Right ventricle myocardium superior (tissue), 1 donor: ENCODE data around the gene CDCP2. TPM values are rescaled to one million over a fixed set of nuclear protein-coding genes. Genes with fewer than 3 reads are reported as not detected.
"Not testable (repeated sequence)": the region's sequence is repeated elsewhere in the genome, so short reads cannot be mapped to it uniquely, and the experiment has no call there.

ENCODE experiments used
- ATAC-seq: fragments of 200-7000 bp; cut with Tn5 transposase; one replicate; pipeline ENCODE4 v1.9.1; 2020; ENCODE audit warnings: mild to moderate bottlenecking; ENCODE audit not compliant: poor library complexity
- DNase-seq: peaks from one replicate; pipeline ENCODE4 v3.0.0-alpha.2; 2020
- intact Hi-C: fragments of 100-400 bp; cut with DNase I; formaldehyde crosslinking; loops from one replicate; pipeline ENCODE4 v1.11.2; 2022
- total RNA-seq: library from RNA; stranded (reverse); fragmentation: NEBNext Ultra II Directional; extraction: Animal tissue kit (Norgen Biotek cat#: 25700); gene quantifications from one replicate; pipeline ENCODE4 v1.2.1, GENCODE V29; 2021
- donor health status: DM: no; HTN: yes; CAD: no; lungs with severe emphysema.

Gene CDCP2
- total RNA-seq, 1 donor from 2014 or later: not detected

DNA sequence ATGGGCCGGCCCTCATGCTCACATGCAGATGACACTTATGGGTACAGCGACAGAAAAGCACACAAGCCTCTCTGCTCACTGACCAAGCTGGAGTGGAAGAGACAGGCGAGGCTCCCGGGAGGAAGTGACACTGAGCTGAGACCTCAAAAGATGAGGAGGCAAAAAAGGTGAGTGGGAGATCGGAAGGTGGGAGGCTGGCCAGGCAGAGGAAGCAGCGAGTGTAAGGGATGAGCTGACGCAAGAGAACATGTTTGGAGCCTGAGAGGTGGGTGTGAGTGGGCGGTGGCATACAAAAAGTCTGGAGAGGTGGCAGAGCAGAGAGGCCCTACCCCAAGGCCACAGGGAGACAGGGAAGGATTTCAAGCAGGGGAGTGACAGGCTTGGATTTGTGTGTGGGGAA, 18.2 kb upstream of the CDCP2 start:
- ATAC-seq (no peak), DNase-seq (no peak)
- intact Hi-C loops: no loop called here

- no peak for DNase-seq
- intact Hi-C loops: no loop called here
- no peak for ATAC-seq
Observed at GRCh38 chr1:54169068-54169467, 16.3 kb upstream of the CDCP2 start.

- ATAC-seq (no peak), DNase-seq (no peak)
Observed at GRCh38 chr1:54168206-54168965, 15.6 kb upstream of the CDCP2 start.

DNA sequence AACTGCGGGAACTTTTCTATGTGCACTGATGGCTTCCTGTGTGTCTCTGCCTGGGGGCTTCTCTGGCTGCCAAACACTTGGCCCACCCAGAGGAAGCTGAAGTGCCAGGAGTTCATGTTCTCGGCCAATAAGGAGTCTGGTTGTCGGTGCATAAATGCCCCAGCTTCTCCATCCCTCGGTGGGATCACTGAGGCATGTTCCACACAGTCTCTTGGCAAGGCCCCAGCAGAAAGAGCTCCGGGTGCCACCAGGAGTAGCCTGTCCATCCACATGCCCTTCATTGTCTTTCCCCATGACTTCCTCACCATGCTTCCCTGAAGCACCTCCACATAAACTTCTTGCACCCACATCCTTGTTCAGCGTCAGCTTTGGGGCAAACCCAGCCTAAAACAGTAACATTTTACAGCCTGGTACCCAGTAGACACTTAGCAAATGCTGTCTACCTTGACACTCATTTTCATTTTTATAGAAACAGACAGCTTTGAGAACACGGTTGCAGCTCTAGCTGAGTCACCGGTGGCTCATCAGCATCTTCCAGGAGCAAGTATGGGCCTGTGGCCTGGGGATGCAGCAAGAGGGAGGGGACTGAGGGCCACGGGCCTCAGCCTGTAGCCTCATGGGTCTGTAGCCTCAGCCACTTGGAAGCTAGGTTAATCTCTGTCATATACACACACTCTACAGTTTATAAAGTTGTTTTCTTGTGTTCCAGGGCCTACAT, 14.8 kb upstream of the CDCP2 start:
- intact Hi-C loops: no loop called here
- no peak for DNase-seq
- no peak for ATAC-seq

More at GRCh38 chr1:54168206-54168965, 15.6 kb upstream of the CDCP2 start:
- intact Hi-C loops: no loop called here

DNA sequence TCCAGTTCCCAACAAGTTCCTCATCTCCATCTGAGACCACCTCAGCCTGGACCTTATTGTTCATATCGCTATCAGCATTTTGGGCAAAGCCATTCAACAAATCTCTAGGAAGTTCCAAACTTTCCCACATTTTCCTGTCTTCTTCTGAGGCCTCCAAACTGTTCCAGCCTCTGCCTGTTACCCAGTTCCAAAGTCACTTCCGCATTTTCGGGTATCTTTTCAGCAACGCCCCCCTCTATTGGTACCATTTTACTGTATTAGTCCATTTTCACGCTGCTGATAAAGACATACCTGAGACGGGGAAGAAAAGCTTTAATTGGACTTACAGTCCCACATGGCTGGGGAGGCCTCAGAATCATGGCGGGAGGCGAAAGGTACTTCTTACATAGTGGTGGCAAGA, 13.6 kb upstream of the CDCP2 start:
- intact Hi-C loops, ATAC-seq: not testable (repeated sequence)

GRCh38 chr1:54165146-54165545, 12.3 kb upstream of the CDCP2 start:
- intact Hi-C loops: no loop called here
- ATAC-seq: no peak
- no peak for DNase-seq

More for the DNA sequence above, 13.6 kb upstream of the CDCP2 start:
- DNase-seq: not testable (repeated sequence)

GRCh38 chr1:54163573-54163972, 10.8 kb upstream of the CDCP2 start:
- no peak for DNase-seq
- ATAC-seq: no peak
- intact Hi-C loops: no loop called here

GRCh38 chr1:54163051-54163450, 10.3 kb upstream of the CDCP2 start:
- DNase-seq: no peak
- no peak for ATAC-seq
- intact Hi-C loops: no loop called here

GRCh38 chr1:54161495-54162168, 8.8 kb upstream of the CDCP2 start:
- DNase-seq (no peak), ATAC-seq (no peak)
- intact Hi-C loops: no loop called here

GRCh38 chr1:54160351-54160750, 7.6 kb upstream of the CDCP2 start:
- intact Hi-C loops: no loop called here
- DNase-seq: no peak
- no peak for ATAC-seq

DNA sequence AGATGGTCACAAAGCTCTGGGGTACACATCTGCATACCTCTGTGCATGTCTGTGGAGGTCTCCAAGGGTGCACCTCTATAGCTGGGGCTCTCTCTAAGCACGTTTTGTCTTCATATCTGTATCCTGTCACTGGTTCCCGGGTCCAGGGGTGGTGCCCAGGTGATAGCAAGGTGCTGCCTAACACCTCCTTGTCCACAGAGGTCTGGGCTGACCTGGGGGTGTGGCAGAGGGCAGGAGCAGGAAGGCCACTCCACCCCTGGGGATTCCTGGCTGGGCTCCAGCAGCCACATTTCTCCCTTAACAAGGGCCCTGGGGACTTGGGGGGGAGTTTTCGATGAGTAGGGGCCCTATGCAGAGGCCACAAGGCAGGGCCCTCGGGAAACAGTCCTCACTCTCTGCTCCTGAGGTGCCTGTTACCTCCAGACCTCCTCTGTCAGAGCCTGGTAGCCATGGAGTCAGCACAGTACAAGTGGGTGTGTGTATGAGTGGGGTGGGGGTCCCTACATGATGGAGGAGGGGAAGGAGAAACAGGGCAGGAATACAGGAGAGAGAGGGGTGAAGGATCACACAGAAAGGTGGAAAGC, 7.0 kb upstream of the CDCP2 start:
- intact Hi-C loops: no loop called here
- DNase-seq: no peak
- ATAC-seq: no peak

DNA sequence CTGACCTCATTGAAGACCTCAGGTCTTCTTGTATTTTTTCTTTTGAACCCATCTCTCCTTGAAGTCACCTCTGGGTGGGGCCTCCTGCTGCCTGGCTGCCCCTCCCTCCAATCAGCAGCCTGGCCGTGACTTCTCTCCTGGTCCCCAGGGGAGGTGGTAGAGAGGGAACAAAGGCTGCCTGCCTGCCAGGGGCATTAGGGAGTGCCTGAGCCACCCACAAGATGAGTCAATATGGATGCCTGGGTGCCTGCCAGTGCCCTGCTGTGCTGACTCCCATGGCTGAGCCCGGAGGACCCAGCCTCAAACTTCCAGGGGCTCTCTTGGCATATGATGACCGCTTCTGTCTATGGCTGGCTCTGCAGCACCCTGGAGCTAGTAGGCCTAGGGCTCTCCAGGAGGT, 5.3 kb upstream of the CDCP2 start:
- DNase-seq: no peak
- ATAC-seq: no peak

DNA sequence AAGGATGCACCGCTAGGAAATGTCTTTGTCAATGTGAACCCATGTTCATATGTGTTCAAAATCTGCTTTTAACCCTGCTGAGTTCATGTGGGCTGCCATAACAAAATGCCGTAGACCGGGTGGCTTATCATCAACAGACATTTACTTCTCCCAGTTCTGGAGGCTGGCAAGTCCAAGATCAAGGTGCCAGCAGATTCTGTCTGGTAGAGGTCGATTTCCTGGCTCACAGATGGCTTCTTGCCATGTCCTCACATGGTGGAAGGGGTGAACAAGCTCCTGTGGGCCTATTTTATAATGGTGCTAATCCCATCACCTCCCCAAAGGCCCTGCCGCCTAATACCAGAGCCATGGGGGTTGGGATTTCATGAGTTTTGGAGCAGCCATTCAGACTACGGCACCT, 4.6 kb upstream of the CDCP2 start:
- intact Hi-C loops: no loop called here
- ATAC-seq: no peak
- DNase-seq: no peak

More for the DNA sequence above, 5.3 kb upstream of the CDCP2 start:
- intact Hi-C loops: no loop called here

- DNase-seq: no peak
- intact Hi-C loops: no loop called here
- no peak for ATAC-seq
Observed at GRCh38 chr1:54156986-54157385, 4.2 kb upstream of the CDCP2 start.

GRCh38 chr1:54156201-54156600, 3.4 kb upstream of the CDCP2 start:
- DNase-seq: no peak
- intact Hi-C loops: no loop called here
- ATAC-seq: no peak

GRCh38 chr1:54153535-54154439, 987 bp upstream of the CDCP2 start:
- peak; percentile 78 for DNase-seq
- intact Hi-C loops: no loop called here
- peak; percentile 91 for ATAC-seq

DNA sequence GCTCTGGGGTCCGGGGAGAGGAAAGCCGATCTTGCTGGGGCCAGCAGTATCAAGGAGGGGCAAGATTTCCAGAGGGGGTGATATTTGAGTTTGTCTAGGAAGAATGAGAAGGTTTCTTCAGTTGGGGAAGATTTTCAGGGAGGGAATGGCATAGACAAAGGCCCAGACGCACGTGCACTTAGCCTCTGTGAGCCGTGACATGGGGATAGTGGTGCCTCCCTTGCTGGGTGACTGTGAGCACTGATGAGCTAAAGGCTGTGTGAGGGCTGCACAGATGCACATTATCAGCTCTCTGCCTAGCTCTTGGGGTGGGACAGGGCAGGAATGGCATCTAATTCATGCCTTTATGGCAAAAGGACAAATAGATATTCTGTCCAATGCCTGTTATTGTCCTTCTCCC, 1.8 kb downstream of the CDCP2 start:
- DNase-seq: no peak
- no peak for ATAC-seq
- intact Hi-C loops: no loop called here

GRCh38 chr1:54149734-54150133, 3.1 kb downstream of the CDCP2 start:
- intact Hi-C loops: no loop called here
- ATAC-seq (no peak), DNase-seq (no peak)
